Smooth muscle cell (in vitro differentiated cells): ENCODE measurements around the gene LCP2. TPM values are rescaled to one million over a fixed set of nuclear protein-coding genes. Genes with fewer than 3 reads are reported as not detected.

Experiments
- DNase-seq: peaks from one replicate; lab custom pipeline; 2025; ENCODE audit not compliant: unreplicated experiment; lab: John Stamatoyannopoulos, UW
- H2AFZ ChIP-seq: fragments of 200-600 bp; sonication (generic); 2 replicates; pipeline ENCODE4 v1.6.0; 2016; ENCODE audit warnings: antibody characterized with exemption, low read depth, mild to moderate bottlenecking
- H3F3A ChIP-seq: fragments of 200-600 bp; sonication (generic); 2 replicates; pipeline ENCODE4 v1.6.0; 2017; ENCODE audit warnings: antibody characterized with exemption, low read depth
- H3K27ac ChIP-seq: fragments of 200-600 bp; sonication (generic); 2 replicates; pipeline ENCODE4 v1.5.1; 2016; ENCODE audit warnings: low read depth, mild to moderate bottlenecking
- H3K27me3 ChIP-seq: fragments of 200-600 bp; sonication (generic); 2 replicates; pipeline ENCODE4 v1.6.1; 2016; ENCODE audit warnings: low read depth, mild to moderate bottlenecking
- H3K36me3 ChIP-seq: fragments of 200-600 bp; sonication (generic); 2 replicates; pipeline ENCODE4 v1.5.1; 2016; ENCODE audit warnings: low read depth
- H3K4me1 ChIP-seq: fragments of 200-600 bp; sonication (generic); 2 replicates; pipeline ENCODE4 v1.5.1; 2016; ENCODE audit warnings: low read depth
- H3K4me2 ChIP-seq: fragments of 200-600 bp; sonication (generic); 2 replicates; pipeline ENCODE4 v1.6.0; 2016; ENCODE audit warnings: mild to moderate bottlenecking
- H3K4me3 ChIP-seq: fragments of 200-600 bp; sonication (generic); 2 replicates; pipeline ENCODE4 v1.5.1; 2016; ENCODE audit warnings: mild to moderate bottlenecking
- H3K79me2 ChIP-seq: fragments of 200-600 bp; sonication (generic); 2 replicates; pipeline ENCODE4 v1.6.0; 2016; ENCODE audit warnings: low read depth, mild to moderate bottlenecking
- H3K9ac ChIP-seq: fragments of 200-600 bp; sonication (generic); 2 replicates; pipeline ENCODE4 v1.6.0; 2016; ENCODE audit warnings: low read depth
- H3K9me3 ChIP-seq: fragments of 200-600 bp; sonication (generic); replicated peaks from 2 replicates; pipeline ENCODE4 v1.5.1; 2016; ENCODE audit warnings: low read depth
- H4K20me1 ChIP-seq: fragments of 200-600 bp; sonication (generic); 2 replicates; pipeline ENCODE4 v1.6.0; 2016; ENCODE audit warnings: low read depth
- CTCF ChIP-seq: fragments of 200-600 bp; sonication (generic); IDR thresholded peaks from 2 replicates; pipeline ENCODE4 v1.5.1; 2017; ENCODE audit warnings: borderline replicate concordance, mild to moderate bottlenecking, antibody characterized with exemption; ENCODE audit not compliant: insufficient read depth, poor library complexity, severe bottlenecking
- WGBS: methylation state at CpG from one replicate; pipeline ENCODE4 v1.1.7; 2016; ENCODE audit warnings: low lambda C conversion rate; 5-methylcytosine and 5-hydroxymethylcytosine counted together
- polyA plus RNA-seq: library from polyadenylated mRNA; unstranded; fragments of >200 nt; fragmentation: Nextera tagmentation; extraction: Ambion mirVana; gene quantifications from 2 replicates; pipeline ENCODE4 v1.2.1, GENCODE V29; 2016
- total RNA-seq: library from RNA; depleted of rRNA; stranded (reverse); fragments of >200 nt; gene quantifications from 2 replicates; pipeline ENCODE4 v1.2.3, GENCODE V29; 2014

The LCP2 gene
- total and polyA plus RNA-seq, 2 experiments from 2014 or later, result 0.45 to 2.7 TPM

GRCh38 chr5:170226661-170227060, 70.9 kb downstream of the LCP2 start:
- no peak for TF ChIP-seq CTCF
- H3K36me3 ChIP-seq, result no peaks in the 10 kb centered on the region
- WGBS, result 21% methylated on average over 2 of the region's 2 CpGs

GRCh38 chr5:170226129-170226615, 71.4 kb downstream of the LCP2 start:
- H3K9ac ChIP-seq, result no peak overlapping the region
- H3K27me3 ChIP-seq, result no peaks in the 10 kb centered on the region
- H3K9me3 ChIP-seq, result no peaks in the 10 kb centered on the region
- H4K20me1 ChIP-seq, result no peaks in the 10 kb centered on the region
- no peak overlapping the region for H3K27ac ChIP-seq
- H3K4me3 ChIP-seq, result no peak overlapping the region
- no peak for DNase-seq
- no peak for TF ChIP-seq CTCF
- no peaks in the 10 kb centered on the region for H3K79me2 ChIP-seq
- 64% methylated on average over 9 of the region's 9 CpGs for WGBS
- no peaks in the 10 kb centered on the region for H3K36me3 ChIP-seq
- H3K4me1 ChIP-seq, result peaks cover 21% of the 10 kb centered on the region
- no peaks in the 10 kb centered on the region for H3F3A ChIP-seq
- no peak overlapping the region for H3K4me2 ChIP-seq
- H2AFZ ChIP-seq, result no peak overlapping the region

More at GRCh38 chr5:170226661-170227060, 70.9 kb downstream of the LCP2 start:
- no peaks in the 10 kb centered on the region for H3F3A ChIP-seq
- no peaks in the 10 kb centered on the region for H3K27me3 ChIP-seq
- H3K9ac ChIP-seq, result no peak overlapping the region
- no peak for DNase-seq
- peaks cover 17% of the 10 kb centered on the region for H3K4me1 ChIP-seq
- H3K79me2 ChIP-seq, result no peaks in the 10 kb centered on the region
- no peak overlapping the region for H3K4me2 ChIP-seq
- H4K20me1 ChIP-seq, result no peaks in the 10 kb centered on the region
- no peak overlapping the region for H3K4me3 ChIP-seq
- H3K9me3 ChIP-seq, result no peaks in the 10 kb centered on the region
- no peak overlapping the region for H2AFZ ChIP-seq
- no peak overlapping the region for H3K27ac ChIP-seq

- Histone ChIP-seq H3K36me3 (no peaks in the 10 kb centered on the region), H3F3A (no peaks in the 10 kb centered on the region), H3K4me1 (peaks cover 24% of the 10 kb centered on the region), H3K4me2 (no peak overlapping the region), H4K20me1 (no peaks in the 10 kb centered on the region), H3K27ac (no peak overlapping the region), H3K9ac (no peak overlapping the region), H3K27me3 (no peaks in the 10 kb centered on the region), H2AFZ (no peak overlapping the region), H3K79me2 (no peaks in the 10 kb centered on the region), H3K9me3 (no peaks in the 10 kb centered on the region), H3K4me3 (no peak overlapping the region)
- 63% methylated on average over 7 of the region's 7 CpGs for WGBS
- peak; percentile 82 for TF ChIP-seq CTCF
- no peak for DNase-seq
Measured at GRCh38 chr5:170225326-170226128, 72.0 kb downstream of the LCP2 start.
